Endothelial cell of umbilical vein (primary cell): ENCODE results near the gene EIF5B.

Experiments used
- EZH2 ChIP-seq: IDR thresholded peaks from 2 replicates; pipeline ENCODE4 v1.6.1; 2012; ENCODE audit warnings: borderline replicate concordance, low read depth, mild to moderate bottlenecking, moderate library complexity, low read length, inconsistent platforms; ENCODE audit not compliant: severe bottlenecking
- FOS ChIP-seq: IDR thresholded peaks from 2 replicates; pipeline ENCODE4 v1.6.1; 2011; ENCODE audit warnings: mild to moderate bottlenecking, low read length, moderate library complexity, borderline replicate concordance; ENCODE audit not compliant: insufficient read depth
- GATA2 ChIP-seq: IDR thresholded peaks from 2 replicates; pipeline ENCODE4 v1.7.0; 2011; ENCODE audit warnings: low read depth, mild to moderate bottlenecking, moderate library complexity, mixed read lengths, low read length; ENCODE audit not compliant: insufficient read length, insufficient read depth
- JUN ChIP-seq: IDR thresholded peaks from 2 replicates; pipeline ENCODE4 v1.6.1; 2011; ENCODE audit warnings: borderline replicate concordance, low read depth; ENCODE audit not compliant: insufficient read length, insufficient read depth
- MAX ChIP-seq: IDR thresholded peaks from 2 replicates; pipeline ENCODE4 v1.6.1; 2011; ENCODE audit not compliant: insufficient read depth, insufficient read length
- MYC ChIP-seq: IDR thresholded peaks from one replicate; pipeline ENCODE4 v1.6.1; 2011; ENCODE audit warnings: mild to moderate bottlenecking, low read depth, low read length
- POLR2A ChIP-seq: IDR thresholded peaks from 2 replicates; pipeline ENCODE4 v1.6.1; 2012; ENCODE audit warnings: low read depth, mild to moderate bottlenecking, control low read depth, low read length
- POLR2AphosphoS5 ChIP-seq: IDR thresholded peaks from 2 replicates; pipeline ENCODE4 v1.6.1; 2012; ENCODE audit warnings: low read depth, mild to moderate bottlenecking, control low read depth, low read length, moderate library complexity; ENCODE audit not compliant: insufficient read depth
- TF ChIP-seq, protein P1 (sequence below), 2 donors: IDR thresholded peaks; 1 replicate in 1 of 2; 2 replicates in 1 of 2; pipeline ENCODE4 v1.5.1; 2011; ENCODE audit warnings: low read length in 2 of 2, mild to moderate bottlenecking in 2 of 2, moderate library complexity in 2 of 2, control low read depth in 1 of 2, inconsistent platforms in 1 of 2, low read depth in 1 of 2; ENCODE audit not compliant: insufficient read depth in 1 of 2; ENCODE audit errors: extremely low read depth in 1 of 2

- TF ChIP-seq POLR2AphosphoS5 (no peak), MYC (no peak), POLR2A (no peak), EZH2 (no peak), GATA2 (no peak), MAX (no peak), FOS (no peak), JUN (no peak)
- TF ChIP-seq, protein P1, sequence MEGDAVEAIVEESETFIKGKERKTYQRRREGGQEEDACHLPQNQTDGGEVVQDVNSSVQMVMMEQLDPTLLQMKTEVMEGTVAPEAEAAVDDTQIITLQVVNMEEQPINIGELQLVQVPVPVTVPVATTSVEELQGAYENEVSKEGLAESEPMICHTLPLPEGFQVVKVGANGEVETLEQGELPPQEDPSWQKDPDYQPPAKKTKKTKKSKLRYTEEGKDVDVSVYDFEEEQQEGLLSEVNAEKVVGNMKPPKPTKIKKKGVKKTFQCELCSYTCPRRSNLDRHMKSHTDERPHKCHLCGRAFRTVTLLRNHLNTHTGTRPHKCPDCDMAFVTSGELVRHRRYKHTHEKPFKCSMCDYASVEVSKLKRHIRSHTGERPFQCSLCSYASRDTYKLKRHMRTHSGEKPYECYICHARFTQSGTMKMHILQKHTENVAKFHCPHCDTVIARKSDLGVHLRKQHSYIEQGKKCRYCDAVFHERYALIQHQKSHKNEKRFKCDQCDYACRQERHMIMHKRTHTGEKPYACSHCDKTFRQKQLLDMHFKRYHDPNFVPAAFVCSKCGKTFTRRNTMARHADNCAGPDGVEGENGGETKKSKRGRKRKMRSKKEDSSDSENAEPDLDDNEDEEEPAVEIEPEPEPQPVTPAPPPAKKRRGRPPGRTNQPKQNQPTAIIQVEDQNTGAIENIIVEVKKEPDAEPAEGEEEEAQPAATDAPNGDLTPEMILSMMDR (IDR thresholded peaks at IDR 0.05; ENCODE audit: extremely low read depth in 1 of 2, insufficient read depth in 1 of 2, low read depth in 1 of 2, low read length in 2 of 2): no peak
These were observed 11.0 kb downstream of the EIF5B start for GRCh38 chr2:99348173-99348572.
